Activated gamma-delta T cell treated with Interleukin-2 at 50 U/mL for 16 hours (primary cell): ENCODE measurements around the gene TEX12.
"Not testable (repeated sequence)": the region's sequence is repeated elsewhere in the genome, so short reads cannot be mapped to it uniquely, and the experiment has no call there.

Source experiments
- DNase-seq: peaks from one replicate; pipeline ENCODE4 v3.0.0-alpha.2; 2020

TEX12 gene

GRCh38 chr11:112165049-112165448 lies 2.1 kb upstream of the TEX12 start:
- no peak for DNase-seq

GRCh38 chr11:112166562-112166961 lies 610 bp upstream of the TEX12 start:
- no peak for DNase-seq

- no peak for DNase-seq
Measured at GRCh38 chr11:112172362-112172994, 5.3 kb downstream of the TEX12 start.

- DNase-seq: no peak
Measured at GRCh38 chr11:112173152-112173551, 6.0 kb downstream of the TEX12 start.

- peak; percentile 23 for DNase-seq
Measured at GRCh38 chr11:112174789-112175598, 7.8 kb downstream of the TEX12 start, which contains the start of gene BCO2. Gene BCO2, plus strand, starts transcription at chr11:112175512. Its CDS starts 90 bp downstream, at chr11:112175602.

- no peak for DNase-seq
Measured at GRCh38 chr11:112175599-112175952, 8.4 kb downstream of the TEX12 start.

GRCh38 chr11:112176077-112176476 lies 8.9 kb downstream of the TEX12 start:
- no peak for DNase-seq

GRCh38 chr11:112177589-112177988 lies 10.4 kb downstream of the TEX12 start:
- no peak for DNase-seq

GRCh38 chr11:112178428-112178827 lies 11.3 kb downstream of the TEX12 start:
- no peak for DNase-seq

- DNase-seq: no peak
Measured at GRCh38 chr11:112178936-112179335, 11.8 kb downstream of the TEX12 start.

- no peak for DNase-seq
Measured at GRCh38 chr11:112179601-112180000, 12.4 kb downstream of the TEX12 start.

GRCh38 chr11:112182867-112183266 lies 15.7 kb downstream of the TEX12 start:
- no peak for DNase-seq

- no peak for DNase-seq
Measured at GRCh38 chr11:112185883-112186282, 18.7 kb downstream of the TEX12 start.

GRCh38 chr11:112186304-112186703 lies 19.1 kb downstream of the TEX12 start:
- DNase-seq: no peak

- DNase-seq: not testable (repeated sequence)
Measured at GRCh38 chr11:112195113-112195512, 27.9 kb downstream of the TEX12 start.

GRCh38 chr11:112195951-112196351 lies 28.8 kb downstream of the TEX12 start:
- no peak for DNase-seq

- DNase-seq: no peak
Measured at GRCh38 chr11:112196519-112197087, 29.4 kb downstream of the TEX12 start.

GRCh38 chr11:112199101-112199500 lies 31.9 kb downstream of the TEX12 start:
- not testable (repeated sequence) for DNase-seq

- no peak for DNase-seq
Measured at GRCh38 chr11:112200252-112200651, 33.1 kb downstream of the TEX12 start.

- no peak for DNase-seq
Measured at GRCh38 chr11:112206071-112206470, 38.9 kb downstream of the TEX12 start.

GRCh38 chr11:112210890-112211289 lies 43.7 kb downstream of the TEX12 start:
- DNase-seq: no peak

- no peak for DNase-seq
Measured at GRCh38 chr11:112211536-112211935, 44.4 kb downstream of the TEX12 start.

GRCh38 chr11:112212290-112212689 lies 45.1 kb downstream of the TEX12 start:
- no peak for DNase-seq

- no peak for DNase-seq
Measured at GRCh38 chr11:112212710-112213109, 45.5 kb downstream of the TEX12 start.
